Spleen (tissue), 7 donors: Measurements from ENCODE around the gene GPR78.

Source experiments
- POLR2A ChIP-seq, 3 donors: fragments of 450-650 bp; IDR thresholded peaks; one replicate each; pipeline ENCODE4 v1.5.1; 2017; ENCODE audit warnings: antibody characterized with exemption in 3 of 3, mild to moderate bottlenecking in 1 of 3
- POLR2AphosphoS5 ChIP-seq, 3 donors: sonication (generic); formaldehyde crosslinking; IDR thresholded peaks; one replicate each; pipeline ENCODE4 v1.5.1; 2017; ENCODE audit warnings: antibody characterized with exemption in 3 of 3
- TF ChIP-seq, protein P1 (sequence below), 11 experiments: fragments of 200-600 bp in 7 of 11; fragments of 450-650 bp in 4 of 11; sonication (generic) in 4 of 11; IDR thresholded peaks in 8 of 11; conservative IDR thresholded peaks in 3 of 11; 1 replicate in 7 of 11; 2 replicates in 4 of 11; pipeline versions ENCODE4 v1.4.0 to v1.8.0; 2016 to 2021; ENCODE audit warnings: antibody characterized with exemption in 11 of 11, inconsistent platforms in 4 of 11, mild to moderate bottlenecking in 1 of 11
- donor health status: DM: no; HTN: no; CAD: no; lungs with moderate emphysema.
- donor health status: DM: no; HTN: no; CAD: no.
- donor health status: DM: no; HTN: no; CAD: no.

- TF ChIP-seq, protein P1, sequence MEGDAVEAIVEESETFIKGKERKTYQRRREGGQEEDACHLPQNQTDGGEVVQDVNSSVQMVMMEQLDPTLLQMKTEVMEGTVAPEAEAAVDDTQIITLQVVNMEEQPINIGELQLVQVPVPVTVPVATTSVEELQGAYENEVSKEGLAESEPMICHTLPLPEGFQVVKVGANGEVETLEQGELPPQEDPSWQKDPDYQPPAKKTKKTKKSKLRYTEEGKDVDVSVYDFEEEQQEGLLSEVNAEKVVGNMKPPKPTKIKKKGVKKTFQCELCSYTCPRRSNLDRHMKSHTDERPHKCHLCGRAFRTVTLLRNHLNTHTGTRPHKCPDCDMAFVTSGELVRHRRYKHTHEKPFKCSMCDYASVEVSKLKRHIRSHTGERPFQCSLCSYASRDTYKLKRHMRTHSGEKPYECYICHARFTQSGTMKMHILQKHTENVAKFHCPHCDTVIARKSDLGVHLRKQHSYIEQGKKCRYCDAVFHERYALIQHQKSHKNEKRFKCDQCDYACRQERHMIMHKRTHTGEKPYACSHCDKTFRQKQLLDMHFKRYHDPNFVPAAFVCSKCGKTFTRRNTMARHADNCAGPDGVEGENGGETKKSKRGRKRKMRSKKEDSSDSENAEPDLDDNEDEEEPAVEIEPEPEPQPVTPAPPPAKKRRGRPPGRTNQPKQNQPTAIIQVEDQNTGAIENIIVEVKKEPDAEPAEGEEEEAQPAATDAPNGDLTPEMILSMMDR (IDR thresholded peaks at IDR 0.05 in 8 of 11, conservative IDR thresholded peaks at IDR 0.05 in 3 of 11): no peak
- no peak for TF ChIP-seq POLR2AphosphoS5 (IDR thresholded peaks at IDR 0.05)
- no peak for TF ChIP-seq POLR2A (IDR thresholded peaks at IDR 0.05)
These were observed 13.3 kb downstream of the GPR78 start for GRCh38 chr4:8593264-8594096.
